Mucosa of rectum (tissue), 2 donors: ENCODE data around the gene PFKM.

Source experiments
- H3K27ac ChIP-seq, 2 donors: one replicate each; pipeline ENCODE4 v1.7.0; 2013; ENCODE audit warnings: inconsistent platforms in 2 of 2, low read depth in 2 of 2, low read length in 2 of 2
- H3K27me3 ChIP-seq, 2 donors: one replicate each; pipeline ENCODE4 v1.7.0; 2013; ENCODE audit warnings: low read length in 2 of 2; ENCODE audit not compliant: control insufficient read depth in 2 of 2, insufficient read depth in 2 of 2
- H3K36me3 ChIP-seq, 2 donors: one replicate each; pipeline ENCODE4 v1.7.0; 2013; ENCODE audit warnings: low read length in 2 of 2; ENCODE audit not compliant: control insufficient read depth in 2 of 2, insufficient read depth in 2 of 2
- H3K4me1 ChIP-seq, 2 donors: one replicate each; pipeline ENCODE4 v1.7.0; 2013; ENCODE audit warnings: low read length in 2 of 2, mild to moderate bottlenecking in 1 of 2; ENCODE audit not compliant: control insufficient read depth in 2 of 2, insufficient read depth in 2 of 2
- H3K4me3 ChIP-seq, 2 donors: one replicate each; pipeline ENCODE4 v1.7.0; 2013; ENCODE audit warnings: low read length in 2 of 2
- H3K9ac ChIP-seq, 2 donors: one replicate each; pipeline ENCODE4 v1.7.0; 2013; ENCODE audit warnings: low read length in 2 of 2, low read depth in 1 of 2, mild to moderate bottlenecking in 1 of 2
- H3K9me3 ChIP-seq, 2 donors: one replicate each; pipeline ENCODE4 v1.7.0; 2013; ENCODE audit warnings: low read length in 2 of 2; ENCODE audit not compliant: control insufficient read depth in 2 of 2
- donor health status: healthy.
- donor health status: Normal muscosa, but diverticular disease.

The PFKM gene

DNA sequence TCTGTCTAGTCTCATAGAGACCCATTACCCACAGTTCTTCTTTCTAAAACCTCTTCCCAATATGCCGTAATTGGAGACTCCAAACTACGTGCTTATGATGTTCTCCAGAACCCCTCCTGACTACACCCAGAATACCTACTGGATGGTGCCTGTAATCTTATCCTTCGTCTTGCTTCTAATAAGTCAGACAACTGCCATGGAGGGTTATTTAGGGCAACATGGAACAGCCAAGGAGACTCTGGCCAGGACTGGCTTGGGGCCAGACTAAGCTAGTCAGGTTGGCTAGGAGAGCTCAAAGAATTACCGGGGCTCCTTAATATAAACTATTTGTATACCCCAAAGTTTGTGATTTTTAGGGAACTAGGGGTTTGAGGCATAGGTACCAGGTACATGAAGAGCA, 6.8 kb downstream of the PFKM start:
- H3K9me3 ChIP-seq, result no peaks in the 10 kb centered on the region
- H3K4me1 ChIP-seq, result peaks cover 0 to 3% of the 10 kb centered on the region in 2 donors
- no peak overlapping the region for H3K9ac ChIP-seq
- H3K4me3 ChIP-seq, result no peak overlapping the region
- H3K27ac ChIP-seq, result no peak overlapping the region
- H3K36me3 ChIP-seq, result peaks cover 9 to 15% of the 10 kb centered on the region in 2 donors
- H3K27me3 ChIP-seq, result no peaks in the 10 kb centered on the region

DNA sequence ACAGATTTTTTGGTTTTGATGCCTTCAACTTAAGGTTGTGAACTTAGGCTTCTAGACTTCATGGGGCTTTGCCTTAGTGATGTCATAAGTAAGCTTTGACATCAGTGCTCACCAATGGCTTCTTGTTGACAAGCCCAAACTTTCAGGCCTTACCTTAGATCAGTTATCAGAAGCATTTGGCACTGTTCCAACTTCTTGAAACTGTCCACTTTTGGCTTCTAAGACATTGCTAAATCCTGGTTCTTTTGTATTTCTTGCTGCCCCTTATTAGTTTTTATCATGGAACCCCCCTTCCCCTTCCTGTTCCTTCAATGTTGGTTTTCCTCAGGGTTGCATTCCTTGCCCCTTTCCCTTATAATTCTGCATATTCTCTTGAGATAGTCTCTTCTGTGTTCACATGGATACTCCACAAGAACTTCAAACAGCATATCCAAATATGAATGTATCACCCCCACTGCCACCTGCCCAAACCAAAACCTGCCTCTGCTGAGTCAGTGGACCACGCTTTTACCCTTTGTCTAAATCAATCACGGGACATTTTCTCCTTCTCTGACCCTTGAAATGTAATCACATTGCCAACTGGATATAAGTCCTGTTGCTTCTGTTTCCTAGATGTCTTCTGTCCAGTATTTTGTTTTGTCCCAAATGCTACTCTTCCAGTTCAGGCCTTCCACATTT, 7.9 kb downstream of the PFKM start:
- Histone ChIP-seq H3K36me3 (peaks cover 17 to 26% of the 10 kb centered on the region in 2 donors), H3K9me3 (no peaks in the 10 kb centered on the region), H3K4me3 (no peak overlapping the region), H3K27me3 (no peaks in the 10 kb centered on the region), H3K27ac (no peak overlapping the region), H3K4me1 (peaks cover 0 to 3% of the 10 kb centered on the region in 2 donors), H3K9ac (no peak overlapping the region)

DNA sequence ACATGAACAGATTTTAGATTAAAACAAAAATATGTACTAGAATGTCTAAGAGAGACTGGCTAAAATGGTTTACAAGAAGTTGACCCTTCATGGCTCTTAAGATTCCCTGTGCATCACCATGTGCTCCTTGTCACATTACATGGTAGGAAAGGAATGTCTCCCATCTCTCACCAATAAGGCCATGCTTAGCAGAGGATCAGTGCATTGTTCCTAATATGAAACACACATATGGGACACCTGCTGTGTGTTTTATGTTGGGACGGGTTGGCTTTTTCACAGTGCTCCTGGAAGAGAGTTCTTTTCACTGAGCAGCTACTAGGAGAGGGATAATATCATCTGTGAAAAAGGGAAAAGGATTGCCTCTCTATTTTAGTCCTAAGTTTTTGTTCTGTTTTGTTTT, 9.6 kb downstream of the PFKM start:
- Histone ChIP-seq H3K9ac (no peak overlapping the region), H3K36me3 (peaks cover 31 to 36% of the 10 kb centered on the region in 2 donors), H3K9me3 (no peaks in the 10 kb centered on the region), H3K27me3 (no peaks in the 10 kb centered on the region), H3K4me1 (no peaks in the 10 kb centered on the region), H3K4me3 (no peak overlapping the region), H3K27ac (no peak overlapping the region)

DNA sequence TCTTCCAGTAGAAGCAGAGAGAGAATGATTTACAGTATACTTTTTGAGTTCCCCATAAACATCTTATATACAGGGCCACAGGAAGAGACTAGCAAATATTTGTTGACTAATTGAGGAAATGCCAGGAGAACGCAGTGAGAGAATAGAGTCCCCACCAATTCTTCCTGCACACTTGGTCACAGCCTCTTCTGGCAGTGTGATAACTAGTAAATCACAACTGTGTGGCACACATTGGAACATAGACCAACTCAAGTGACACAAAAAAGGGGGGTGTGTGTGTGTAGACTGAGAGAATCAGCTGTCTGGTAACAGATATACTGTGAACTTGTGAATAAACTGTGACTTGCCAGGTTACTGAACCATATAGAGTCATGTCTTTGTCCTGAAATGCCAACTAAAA, 10.2 kb downstream of the PFKM start:
- no peak overlapping the region for H3K4me3 ChIP-seq
- no peaks in the 10 kb centered on the region for H3K27me3 ChIP-seq
- H3K27ac ChIP-seq, result no peak overlapping the region
- H3K36me3 ChIP-seq, result peaks cover 36 to 40% of the 10 kb centered on the region in 2 donors
- no peaks in the 10 kb centered on the region for H3K9me3 ChIP-seq
- H3K9ac ChIP-seq, result no peak overlapping the region
- no peaks in the 10 kb centered on the region for H3K4me1 ChIP-seq

DNA sequence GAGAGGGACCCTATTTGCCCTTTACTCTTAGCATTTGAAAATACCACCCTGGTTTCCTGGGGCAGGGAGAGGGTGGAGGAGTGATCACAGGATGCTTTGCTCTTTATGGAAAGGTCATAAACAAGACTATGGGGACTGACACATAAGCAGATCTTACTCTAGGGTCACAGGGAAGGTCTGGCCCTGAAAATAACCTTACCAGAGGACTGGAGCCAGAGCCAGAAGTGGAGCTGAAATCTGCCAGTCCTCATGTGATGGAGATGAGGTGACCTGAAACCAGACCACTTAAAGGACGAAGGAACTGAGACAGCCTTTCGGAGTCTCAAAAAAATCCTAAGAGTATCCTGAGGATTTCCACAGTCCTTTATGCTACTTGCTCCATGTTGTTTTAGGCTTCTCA, 12.4 kb downstream of the PFKM start:
- H3K27me3 ChIP-seq, result no peaks in the 10 kb centered on the region
- H3K9ac ChIP-seq, result no peak overlapping the region
- no peaks in the 10 kb centered on the region for H3K4me1 ChIP-seq
- H3K4me3 ChIP-seq, result no peak overlapping the region
- peaks cover 46 to 52% of the 10 kb centered on the region in 2 donors for H3K36me3 ChIP-seq
- H3K27ac ChIP-seq, result no peak overlapping the region
- no peaks in the 10 kb centered on the region for H3K9me3 ChIP-seq

DNA sequence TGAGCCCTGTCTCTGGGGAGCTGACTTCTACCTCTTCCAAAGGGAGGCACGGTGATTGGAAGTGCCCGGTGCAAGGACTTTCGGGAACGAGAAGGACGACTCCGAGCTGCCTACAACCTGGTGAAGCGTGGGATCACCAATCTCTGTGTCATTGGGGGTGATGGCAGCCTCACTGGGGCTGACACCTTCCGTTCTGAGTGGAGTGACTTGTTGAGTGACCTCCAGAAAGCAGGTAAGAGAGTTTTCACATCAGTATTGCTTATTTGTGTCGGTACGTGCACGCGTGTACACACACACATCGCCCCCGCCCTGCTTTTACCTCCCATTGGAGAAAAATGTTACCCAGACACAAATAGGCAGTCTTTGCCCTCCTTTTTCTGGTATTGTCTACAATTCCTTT, 13.7 kb downstream of the PFKM start:
- Histone ChIP-seq H3K9ac (no peak overlapping the region), H3K4me3 (no peak overlapping the region), H3K36me3 (peaks cover 49 to 50% of the 10 kb centered on the region in 2 donors), H3K9me3 (no peaks in the 10 kb centered on the region), H3K27me3 (no peaks in the 10 kb centered on the region), H3K4me1 (no peaks in the 10 kb centered on the region), H3K27ac (no peak overlapping the region)

DNA sequence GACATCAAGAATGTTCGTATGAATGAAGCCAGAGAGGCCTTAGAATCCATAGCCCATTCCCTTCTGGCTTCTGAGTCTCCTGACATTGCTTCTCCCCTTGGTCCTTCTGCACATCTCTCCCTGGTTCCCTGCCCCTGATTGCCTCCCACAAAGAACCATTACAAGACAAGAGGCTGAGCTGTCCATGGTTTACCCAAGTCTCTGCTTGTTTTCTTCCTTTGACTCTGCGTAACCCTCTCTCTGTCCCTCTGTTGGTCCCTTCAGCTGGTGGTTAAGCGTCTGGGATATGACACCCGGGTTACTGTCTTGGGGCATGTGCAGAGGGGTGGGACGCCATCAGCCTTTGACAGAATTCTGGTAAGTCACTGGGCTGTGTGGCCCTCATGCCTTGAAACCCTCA, 15.9 kb downstream of the PFKM start:
- H3K27me3 ChIP-seq, result no peaks in the 10 kb centered on the region
- H3K9me3 ChIP-seq, result no peaks in the 10 kb centered on the region
- H3K36me3 ChIP-seq, result peaks cover 45 to 63% of the 10 kb centered on the region in 2 donors
- no peak overlapping the region for H3K4me3 ChIP-seq
- no peak overlapping the region for H3K9ac ChIP-seq
- no peaks in the 10 kb centered on the region for H3K4me1 ChIP-seq
- no peak overlapping the region for H3K27ac ChIP-seq

DNA sequence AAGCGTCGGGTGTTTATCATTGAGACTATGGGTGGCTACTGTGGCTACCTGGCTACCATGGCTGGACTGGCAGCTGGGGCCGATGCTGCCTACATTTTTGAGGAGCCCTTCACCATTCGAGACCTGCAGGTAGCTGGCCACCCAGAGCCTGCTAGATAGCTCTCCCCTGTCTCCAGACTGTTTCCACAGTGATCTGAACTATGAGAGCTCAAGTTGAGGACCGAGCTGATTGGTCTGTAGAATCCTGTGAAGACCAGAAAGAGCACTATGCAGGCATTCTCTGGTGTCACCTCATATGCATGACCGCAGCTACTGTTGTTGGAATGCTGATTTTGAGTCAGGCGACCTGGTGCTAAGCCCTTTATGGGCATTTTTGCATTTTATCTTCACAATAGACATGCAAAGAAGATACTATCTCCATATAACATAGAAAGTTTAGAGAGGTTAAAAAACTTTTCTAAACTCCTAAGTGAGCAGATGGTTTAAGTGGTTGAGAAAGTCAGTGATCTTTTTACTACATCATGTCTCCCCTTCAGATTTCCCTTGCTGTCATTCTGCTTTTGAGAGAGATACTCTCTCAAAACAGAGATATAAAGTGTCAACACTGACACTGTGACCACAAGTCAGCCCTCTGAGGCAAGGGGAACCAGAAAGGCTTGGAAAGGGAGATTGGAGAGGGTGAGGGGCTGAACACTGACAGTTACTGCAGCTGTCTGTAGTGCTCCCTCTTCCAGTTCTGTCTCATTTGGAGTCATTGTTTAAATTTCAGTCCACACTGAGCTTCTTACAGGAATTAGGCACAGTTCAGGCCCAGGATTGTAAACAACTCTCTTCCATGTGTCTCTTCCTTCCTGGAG, 23.9 kb downstream of the PFKM start:
- no peak overlapping the region for H3K9ac ChIP-seq
- no peak overlapping the region for H3K27ac ChIP-seq
- no peaks in the 10 kb centered on the region for H3K27me3 ChIP-seq
- peaks cover 28 to 80% of the 10 kb centered on the region in 2 donors for H3K36me3 ChIP-seq
- no peaks in the 10 kb centered on the region for H3K4me1 ChIP-seq
- H3K9me3 ChIP-seq, result no peaks in the 10 kb centered on the region
- H3K4me3 ChIP-seq, result no peak overlapping the region

DNA sequence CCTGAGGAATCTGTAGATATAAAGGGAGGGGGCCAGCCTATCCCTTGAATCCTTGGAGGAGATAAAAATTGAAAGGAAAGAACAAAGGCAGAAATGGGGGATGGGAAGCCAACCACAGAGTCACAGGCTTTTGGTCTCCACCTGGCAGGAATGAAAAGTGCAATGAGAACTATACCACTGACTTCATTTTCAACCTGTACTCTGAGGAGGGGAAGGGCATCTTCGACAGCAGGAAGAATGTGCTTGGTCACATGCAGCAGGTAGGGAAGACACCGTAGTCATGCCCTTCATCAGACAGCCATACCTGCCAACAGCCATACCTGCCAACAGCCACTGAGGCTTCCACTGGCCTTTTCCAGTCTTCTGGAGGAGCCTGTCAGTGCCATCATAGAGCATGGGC, 24.7 kb downstream of the PFKM start:
- H3K36me3 ChIP-seq, result peaks cover 28 to 80% of the 10 kb centered on the region in 2 donors

DNA sequence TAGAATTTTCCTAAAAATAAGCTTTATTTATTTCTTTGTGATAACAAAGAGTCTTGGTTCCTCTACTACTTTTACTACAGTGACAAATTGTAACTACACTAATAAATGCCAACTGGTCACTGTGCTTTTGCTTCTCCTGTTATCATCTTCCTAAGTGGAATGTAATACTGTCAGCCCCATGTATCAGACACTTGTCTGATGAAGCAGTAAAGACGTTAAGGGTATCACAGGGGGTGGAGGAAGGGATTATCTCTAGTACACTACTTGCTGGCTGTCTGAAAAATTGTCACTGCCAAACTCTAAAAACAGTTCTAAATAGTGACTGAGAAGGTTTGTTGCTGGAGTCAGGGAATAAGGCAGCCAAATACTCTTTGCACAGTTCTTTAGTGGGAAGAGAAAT, 26.8 kb downstream of the PFKM start:
- Histone ChIP-seq H3K27ac (no peak overlapping the region), H3K4me1 (no peaks in the 10 kb centered on the region), H3K4me3 (no peak overlapping the region), H3K27me3 (no peaks in the 10 kb centered on the region), H3K9ac (no peak overlapping the region), H3K9me3 (no peaks in the 10 kb centered on the region), H3K36me3 (peaks cover 37 to 81% of the 10 kb centered on the region in 2 donors)

More for the DNA sequence above, 24.7 kb downstream of the PFKM start:
- H3K9ac ChIP-seq, result no peak overlapping the region
- no peak overlapping the region for H3K4me3 ChIP-seq
- H3K9me3 ChIP-seq, result no peaks in the 10 kb centered on the region
- H3K4me1 ChIP-seq, result no peaks in the 10 kb centered on the region
- no peaks in the 10 kb centered on the region for H3K27me3 ChIP-seq
- H3K27ac ChIP-seq, result no peak overlapping the region
